DOHH2 (cell line): ENCODE results near the gene ADAP1.

Experiments
- CTCF ChIP-seq: fragments of 200-600 bp; sonication (generic); IDR thresholded peaks from one replicate; pipeline ENCODE4 v1.5.1; 2014; ENCODE audit warnings: antibody characterized with exemption, mild to moderate bottlenecking, low read depth, low read length; ENCODE audit not compliant: poor library complexity, severe bottlenecking
- EZH2phosphoT487 ChIP-seq: fragments of 200-600 bp; sonication (generic); IDR thresholded peaks from 2 replicates; pipeline ENCODE4 v1.6.1; 2017; ENCODE audit warnings: borderline replicate concordance, mild to moderate bottlenecking, antibody characterized with exemption, low read length, moderate library complexity, mixed read lengths

- no peak for TF ChIP-seq CTCF
- no peak for TF ChIP-seq EZH2phosphoT487
These were observed 56.0 kb downstream of the ADAP1 start for GRCh38 chr7:898460-898854.
